Keratinocyte (primary cell): Measurements from ENCODE around the gene SCAND1. TPM values are rescaled to one million over a fixed set of nuclear protein-coding genes. Genes with fewer than 3 reads are reported as not detected.
"Not testable (repeated sequence)": the region's sequence is repeated elsewhere in the genome, so short reads cannot be mapped to it uniquely, and the experiment has no call there.

Experiments used
- DNase-seq: peaks from one replicate; pipeline ENCODE4 v3.0.0-alpha.2; 2011; ENCODE audit warnings: low read depth, missing footprints, low spot score
- FAIRE-seq: peaks from 2 replicates; lab custom pipeline; 2011; peaks lifted over from hg19 to GRCh38; lab: Jason Lieb, UNC
- H2AFZ ChIP-seq: 2 replicates; pipeline ENCODE4 v1.6.0; 2012; ENCODE audit warnings: low read length, control low read depth, inconsistent platforms; ENCODE audit not compliant: control insufficient read depth
- H3K27ac ChIP-seq: 2 replicates; pipeline ENCODE4 v1.5.1; 2011; ENCODE audit warnings: low read length; ENCODE audit not compliant: control insufficient read depth, insufficient read depth
- H3K27me3 ChIP-seq: 3 replicates; pipeline ENCODE4 v1.6.0; 2011; ENCODE audit warnings: low read length; ENCODE audit not compliant: control insufficient read depth, insufficient read depth; ENCODE audit errors: extremely low read depth
- H3K36me3 ChIP-seq, 2 experiments: 2 replicates in 1 of 2; 3 replicates in 1 of 2; pipeline ENCODE4 v1.5.1; 2011; ENCODE audit warnings: low read length in 2 of 2, mild to moderate bottlenecking in 1 of 2; ENCODE audit not compliant: control insufficient read depth in 2 of 2, insufficient read depth in 2 of 2; ENCODE audit errors: extremely low read depth in 1 of 2
- H3K4me1 ChIP-seq: 3 replicates; pipeline ENCODE4 v1.5.1; 2011; ENCODE audit warnings: low read length; ENCODE audit not compliant: control insufficient read depth, insufficient read depth; ENCODE audit errors: extremely low read depth
- H3K4me2 ChIP-seq: 3 replicates; pipeline ENCODE4 v1.6.0; 2011; ENCODE audit warnings: low read depth, low read length; ENCODE audit not compliant: control insufficient read depth, insufficient read depth; ENCODE audit errors: extremely low read depth
- H3K4me3 ChIP-seq, 3 experiments: fragments of 200-600 bp in 1 of 3; sonication (generic) in 1 of 3; 2 replicates in 2 of 3; 3 replicates in 1 of 3; pipeline ENCODE4 v1.5.1; 2011 to 2016; ENCODE audit warnings: low read length in 3 of 3, mild to moderate bottlenecking in 3 of 3, control low read depth in 2 of 3, inconsistent platforms in 1 of 3, low read depth in 1 of 3, mixed read lengths in 1 of 3, mixed run types in 1 of 3, moderate library complexity in 1 of 3; ENCODE audit not compliant: control insufficient read depth in 2 of 3, insufficient read depth in 2 of 3; ENCODE audit errors: extremely low read depth in 1 of 3
- H3K79me2 ChIP-seq: 2 replicates; pipeline ENCODE4 v1.6.0; 2012; ENCODE audit warnings: low read length; ENCODE audit not compliant: control insufficient read depth, insufficient read depth
- H3K9ac ChIP-seq: 3 replicates; pipeline ENCODE4 v1.6.0; 2011; ENCODE audit warnings: low read length; ENCODE audit not compliant: control insufficient read depth, insufficient read depth; ENCODE audit errors: extremely low read depth
- H3K9me1 ChIP-seq: 3 replicates; pipeline ENCODE4 v1.6.0; 2011; ENCODE audit warnings: low read length; ENCODE audit not compliant: control insufficient read depth, insufficient read depth; ENCODE audit errors: extremely low read depth
- H3K9me3 ChIP-seq: 2 replicates; pipeline ENCODE4 v1.5.1; 2012; ENCODE audit warnings: low read depth, low read length; ENCODE audit not compliant: control insufficient read depth
- H4K20me1 ChIP-seq: 3 replicates; pipeline ENCODE4 v1.6.0; 2011; ENCODE audit warnings: low read length; ENCODE audit not compliant: control insufficient read depth, insufficient read depth; ENCODE audit errors: extremely low read depth
- EZH2 ChIP-seq: IDR thresholded peaks from one replicate; pipeline ENCODE4 v1.6.1; 2012; ENCODE audit warnings: inconsistent platforms, mild to moderate bottlenecking, low read length, moderate library complexity
- dilution Hi-C: fragments of 300-500 bp; cut with MboI; formaldehyde crosslinking; loops from one replicate; pipeline ENCODE4 v1.7.0; 2020; ENCODE audit warnings: low sequenced_read_pairs; ENCODE audit not compliant: extremely low pct_ligation_motif_present
- polyA plus RNA-seq, 5 experiments: library from polyadenylated mRNA; depleted of rRNA in 3 of 5; stranded (reverse) in 3 of 5; stranded (forward) in 1 of 5; unstranded in 1 of 5; fragments of >200 nt; gene quantifications; 1 replicate in 1 of 5; 2 replicates in 3 of 5; 3 replicates in 1 of 5; pipeline versions ENCODE4 v1.2.1 to v1.2.3, GENCODE V29; 2011 to 2012; ENCODE audit warnings: missing spikeins in 2 of 5, low read depth in 1 of 5, low replicate concordance in 1 of 5
- TF ChIP-seq, protein P1 (sequence below), 3 experiments: IDR thresholded peaks in 1 of 3; conservative IDR thresholded peaks in 1 of 3; optimal IDR thresholded peaks in 1 of 3; 2 replicates in 2 of 3; 3 replicates in 1 of 3; pipeline versions ENCODE3 to v1.5.1; 2011; ENCODE audit warnings: low read length in 3 of 3, mild to moderate bottlenecking in 3 of 3, moderate library complexity in 2 of 3, control low read depth in 1 of 3, inconsistent platforms in 1 of 3; ENCODE audit not compliant: insufficient read depth in 2 of 3; ENCODE audit errors: extremely low read depth in 1 of 3

SCAND1 gene
- polyA plus RNA-seq, 1 donor (not counting 4 experiments of a cell fraction or from before 2014, with no cell fraction given): 5.8 TPM

DNA sequence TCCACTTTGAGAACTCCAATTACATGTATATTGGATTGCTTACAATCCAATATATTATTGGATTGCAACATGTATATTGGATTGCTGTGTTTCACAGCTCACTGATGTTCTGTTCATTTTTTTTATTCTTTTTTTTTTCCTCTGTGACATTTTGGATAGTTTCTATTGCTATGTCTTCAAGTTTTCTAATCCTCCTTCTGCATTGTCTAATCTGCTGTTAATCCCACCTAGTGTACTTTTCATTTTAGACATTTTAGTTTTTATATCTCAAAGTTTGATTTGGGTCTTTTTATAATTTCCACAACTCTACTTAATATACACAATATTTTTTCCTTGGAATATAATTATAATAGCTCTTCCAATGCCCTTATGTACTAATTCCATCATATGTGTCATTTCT, 48.6 kb upstream of the SCAND1 start:
- H3K79me2 ChIP-seq: no peaks in the 10 kb centered on the region
- no peaks in the 10 kb centered on the region for H3K36me3 ChIP-seq
- H2AFZ ChIP-seq: no peak overlapping the region
- no peaks in the 10 kb centered on the region for H3K4me1 ChIP-seq
- H3K27me3 ChIP-seq: no peaks in the 10 kb centered on the region
- H3K27ac ChIP-seq: no peak overlapping the region
- FAIRE-seq: no peak
- no peak for DNase-seq
- H4K20me1 ChIP-seq: no peaks in the 10 kb centered on the region
- no peaks in the 10 kb centered on the region for H3K9me3 ChIP-seq
- dilution Hi-C loops: no loop called here
- no peak overlapping the region for H3K4me3 ChIP-seq
- H3K4me2 ChIP-seq: no peak overlapping the region
- no peaks in the 10 kb centered on the region for H3K9me1 ChIP-seq
- H3K9ac ChIP-seq: no peak overlapping the region
- TF ChIP-seq EZH2: no peak
- TF ChIP-seq, protein P1, sequence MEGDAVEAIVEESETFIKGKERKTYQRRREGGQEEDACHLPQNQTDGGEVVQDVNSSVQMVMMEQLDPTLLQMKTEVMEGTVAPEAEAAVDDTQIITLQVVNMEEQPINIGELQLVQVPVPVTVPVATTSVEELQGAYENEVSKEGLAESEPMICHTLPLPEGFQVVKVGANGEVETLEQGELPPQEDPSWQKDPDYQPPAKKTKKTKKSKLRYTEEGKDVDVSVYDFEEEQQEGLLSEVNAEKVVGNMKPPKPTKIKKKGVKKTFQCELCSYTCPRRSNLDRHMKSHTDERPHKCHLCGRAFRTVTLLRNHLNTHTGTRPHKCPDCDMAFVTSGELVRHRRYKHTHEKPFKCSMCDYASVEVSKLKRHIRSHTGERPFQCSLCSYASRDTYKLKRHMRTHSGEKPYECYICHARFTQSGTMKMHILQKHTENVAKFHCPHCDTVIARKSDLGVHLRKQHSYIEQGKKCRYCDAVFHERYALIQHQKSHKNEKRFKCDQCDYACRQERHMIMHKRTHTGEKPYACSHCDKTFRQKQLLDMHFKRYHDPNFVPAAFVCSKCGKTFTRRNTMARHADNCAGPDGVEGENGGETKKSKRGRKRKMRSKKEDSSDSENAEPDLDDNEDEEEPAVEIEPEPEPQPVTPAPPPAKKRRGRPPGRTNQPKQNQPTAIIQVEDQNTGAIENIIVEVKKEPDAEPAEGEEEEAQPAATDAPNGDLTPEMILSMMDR (optimal IDR thresholded peaks at IDR 0.05 in 1 of 3, IDR thresholded peaks at IDR 0.05 in 1 of 3, conservative IDR thresholded peaks at IDR 0.05 in 1 of 3; ENCODE audit: extremely low read depth in 1 of 3, insufficient read depth in 2 of 3, low read length in 3 of 3): no peak

DNA sequence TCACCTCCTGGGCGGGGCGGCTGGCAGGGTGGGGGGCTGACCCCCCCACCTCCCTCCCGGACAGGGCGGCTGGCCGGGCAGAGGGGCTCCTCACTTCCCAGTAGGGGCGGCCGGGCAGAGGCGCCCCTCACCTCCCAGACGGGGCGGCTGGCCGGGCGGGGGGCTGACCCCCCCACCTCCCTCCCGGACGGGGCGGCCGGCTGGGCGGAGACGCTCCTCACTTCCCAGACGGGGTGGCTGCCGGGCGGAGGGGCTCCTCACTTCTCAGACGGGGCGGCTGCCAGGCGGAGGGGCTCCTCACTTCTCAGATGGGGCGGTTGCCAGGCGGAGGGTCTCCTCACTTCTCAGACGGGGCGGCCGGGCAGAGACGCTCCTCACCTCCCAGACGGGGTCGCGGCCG, 47.0 kb upstream of the SCAND1 start:
- H3K9ac ChIP-seq, H4K20me1 ChIP-seq, H3K27me3 ChIP-seq, H3K9me1 ChIP-seq, H3K79me2 ChIP-seq, H3K4me1 ChIP-seq, FAIRE-seq, H3K9me3 ChIP-seq, H3K27ac ChIP-seq, dilution Hi-C loops, H3K36me3 ChIP-seq, H2AFZ ChIP-seq, H3K4me2 ChIP-seq, DNase-seq, H3K4me3 ChIP-seq: not testable (repeated sequence)

DNA sequence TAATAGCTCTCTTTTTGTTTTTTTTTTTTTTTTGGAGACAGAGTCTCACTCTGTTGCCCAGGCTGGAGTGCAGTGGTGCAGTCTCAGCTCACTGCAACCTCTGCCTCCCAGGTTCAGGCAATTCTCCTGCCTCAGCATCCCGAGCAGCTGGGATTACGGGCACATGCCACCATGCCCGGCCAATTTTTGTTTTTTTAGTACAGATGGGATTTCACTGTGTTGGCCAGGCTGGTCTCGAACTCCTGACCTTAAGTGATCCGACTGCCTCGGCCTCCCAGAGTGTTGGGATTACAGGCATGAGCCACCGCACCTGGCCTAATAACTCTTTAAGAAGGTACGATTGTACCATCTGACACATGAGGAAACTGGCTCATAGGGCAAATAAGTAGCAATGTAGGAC, 42.2 kb upstream of the SCAND1 start:
- H3K27me3 ChIP-seq, H3K4me3 ChIP-seq, H3K79me2 ChIP-seq, DNase-seq, H3K27ac ChIP-seq, H3K4me1 ChIP-seq, H3K36me3 ChIP-seq, dilution Hi-C loops, H3K9me1 ChIP-seq, H3K4me2 ChIP-seq, H3K9me3 ChIP-seq, H2AFZ ChIP-seq, H3K9ac ChIP-seq, FAIRE-seq, H4K20me1 ChIP-seq: not testable (repeated sequence)
